Uterus (tissue), 2 donors: ENCODE data around the gene PSME3IP1.

ENCODE experiments used
- POLR2A ChIP-seq, 2 donors: fragments of 450-650 bp; IDR thresholded peaks; one replicate each; pipeline ENCODE4 v1.6.1; 2016; ENCODE audit warnings: antibody characterized with exemption in 2 of 2, mild to moderate bottlenecking in 1 of 2, moderate library complexity in 1 of 2
- TF ChIP-seq, protein P1 (sequence below), 4 experiments: fragments of 200-600 bp in 2 of 4; fragments of 450-650 bp in 2 of 4; sonication (generic) in 2 of 4; IDR thresholded peaks; one replicate each; pipeline ENCODE4 v1.5.1; 2016 to 2019; ENCODE audit warnings: antibody characterized with exemption in 4 of 4, mild to moderate bottlenecking in 2 of 4, moderate library complexity in 1 of 4

DNA sequence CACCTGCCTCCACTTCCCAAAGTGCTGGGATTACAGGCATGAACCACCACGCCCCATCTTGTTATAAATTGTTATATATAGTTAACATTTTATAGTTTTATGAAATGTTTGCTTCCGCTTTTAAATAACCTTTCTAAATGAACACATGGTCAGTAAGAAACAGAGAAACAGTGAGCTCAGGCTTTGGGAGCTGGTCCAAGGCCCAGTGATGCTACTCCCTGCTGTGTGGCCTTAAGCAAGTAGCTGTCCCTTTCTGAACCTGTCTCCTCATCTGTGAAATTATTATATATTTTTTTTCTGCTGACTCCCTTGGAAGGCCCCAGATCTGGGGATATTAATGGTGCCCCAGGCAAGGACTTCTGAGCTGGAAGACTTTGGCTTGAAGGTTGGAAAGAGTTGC, 74.4 kb downstream of the PSME3IP1 start:
- TF ChIP-seq, protein P1, sequence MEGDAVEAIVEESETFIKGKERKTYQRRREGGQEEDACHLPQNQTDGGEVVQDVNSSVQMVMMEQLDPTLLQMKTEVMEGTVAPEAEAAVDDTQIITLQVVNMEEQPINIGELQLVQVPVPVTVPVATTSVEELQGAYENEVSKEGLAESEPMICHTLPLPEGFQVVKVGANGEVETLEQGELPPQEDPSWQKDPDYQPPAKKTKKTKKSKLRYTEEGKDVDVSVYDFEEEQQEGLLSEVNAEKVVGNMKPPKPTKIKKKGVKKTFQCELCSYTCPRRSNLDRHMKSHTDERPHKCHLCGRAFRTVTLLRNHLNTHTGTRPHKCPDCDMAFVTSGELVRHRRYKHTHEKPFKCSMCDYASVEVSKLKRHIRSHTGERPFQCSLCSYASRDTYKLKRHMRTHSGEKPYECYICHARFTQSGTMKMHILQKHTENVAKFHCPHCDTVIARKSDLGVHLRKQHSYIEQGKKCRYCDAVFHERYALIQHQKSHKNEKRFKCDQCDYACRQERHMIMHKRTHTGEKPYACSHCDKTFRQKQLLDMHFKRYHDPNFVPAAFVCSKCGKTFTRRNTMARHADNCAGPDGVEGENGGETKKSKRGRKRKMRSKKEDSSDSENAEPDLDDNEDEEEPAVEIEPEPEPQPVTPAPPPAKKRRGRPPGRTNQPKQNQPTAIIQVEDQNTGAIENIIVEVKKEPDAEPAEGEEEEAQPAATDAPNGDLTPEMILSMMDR (IDR thresholded peaks at IDR 0.05) = no peak
- TF ChIP-seq POLR2A (IDR thresholded peaks at IDR 0.05) = no peak
